Renal pelvis (tissue), 4 donors: ENCODE results near the gene IMMP2L. TPM values are rescaled to one million over a fixed set of nuclear protein-coding genes. Genes with fewer than 3 reads are reported as not detected.
"Not testable (repeated sequence)": the region's sequence is repeated elsewhere in the genome, so short reads cannot be mapped to it uniquely, and the experiment has no call there.

Source experiments
- DNase-seq: peaks from one replicate; pipeline ENCODE4 v3.0.0-alpha.2; 2013
- polyA plus RNA-seq, 3 donors: library from polyadenylated mRNA; unstranded; fragments of 120-200 nt; gene quantifications; one replicate each; pipeline ENCODE4 v1.2.1, GENCODE V29; 2013; ENCODE audit not compliant: insufficient read length in 3 of 3

IMMP2L gene
- polyA plus RNA-seq, 3 donors, result 42.8 to 50.0 (median 43.2) TPM

DNA sequence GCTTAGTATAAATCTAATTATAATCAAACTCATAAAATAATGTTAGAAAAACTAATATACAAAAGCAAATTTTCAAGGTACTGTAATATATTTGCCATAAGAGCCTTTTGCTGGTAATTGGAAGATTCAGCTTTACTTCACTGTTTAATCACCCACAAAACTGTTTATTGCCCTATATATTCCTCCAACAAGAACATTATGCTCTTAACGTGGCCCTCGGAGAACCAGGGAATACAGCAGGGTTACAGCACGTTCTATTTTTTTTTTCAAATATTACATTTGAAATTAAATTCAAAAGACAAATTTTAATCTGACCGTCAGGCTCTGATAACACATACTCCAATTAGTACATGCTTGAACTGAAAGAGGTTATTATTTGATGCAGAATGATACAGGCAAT, 807.6 kb downstream of the IMMP2L start:
- no peak for DNase-seq

DNA sequence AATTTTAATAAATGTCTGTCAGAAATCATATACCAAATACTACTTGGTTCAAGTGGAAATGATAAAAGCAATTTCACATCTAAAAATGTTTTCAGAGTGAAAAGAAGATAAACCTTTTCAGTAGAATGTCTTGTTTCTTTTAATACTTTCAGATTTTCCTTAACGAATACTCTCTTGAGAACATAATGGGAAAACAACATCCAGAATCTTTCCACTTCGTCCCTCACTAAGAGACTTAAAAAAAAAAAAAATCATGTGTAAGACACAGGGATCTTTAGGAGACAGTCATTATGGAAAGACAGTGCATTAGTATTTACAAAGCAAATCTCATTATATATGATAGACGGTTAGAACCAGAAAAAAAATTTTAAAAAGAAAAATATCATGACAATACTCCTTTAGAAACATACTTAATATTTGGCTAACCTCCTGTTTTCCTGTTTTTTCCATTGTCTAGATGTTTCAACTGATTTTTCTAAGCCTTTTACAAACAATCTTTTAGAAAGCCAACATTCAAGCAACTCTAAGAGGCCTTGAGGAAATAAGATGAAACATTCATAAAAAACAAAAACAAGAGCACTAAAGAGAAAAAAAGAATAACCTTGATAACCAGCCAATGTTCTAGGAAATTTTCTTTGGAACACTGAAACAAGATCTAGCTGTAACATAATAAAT, 811.2 kb downstream of the IMMP2L start:
- no peak for DNase-seq

GRCh38 chr7:110733221-110733620, 829.1 kb downstream of the IMMP2L start:
- no peak for DNase-seq

- DNase-seq, result no peak
Measured at GRCh38 chr7:110724811-110725210, 837.5 kb downstream of the IMMP2L start.

- DNase-seq, result no peak
Measured at GRCh38 chr7:110721395-110721794, 840.9 kb downstream of the IMMP2L start.

DNA sequence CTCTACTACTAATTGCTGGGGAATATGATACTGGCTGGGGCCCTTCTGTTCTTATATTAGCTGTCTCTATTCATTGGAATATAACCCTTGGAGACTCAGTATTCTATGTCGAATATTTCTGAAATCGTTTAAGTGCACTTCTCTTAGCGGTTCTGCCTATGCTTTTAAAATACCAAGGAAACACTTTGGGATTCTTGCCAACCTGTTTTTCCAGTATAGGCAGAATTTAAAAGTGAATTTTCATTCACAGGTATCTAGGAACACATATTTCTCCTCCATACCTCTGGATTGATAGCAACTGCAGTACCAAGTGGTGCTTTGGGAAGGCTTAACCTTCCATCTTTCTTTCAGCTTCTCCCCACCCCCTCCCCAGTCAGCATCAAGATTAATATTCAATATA, 841.7 kb downstream of the IMMP2L start:
- no peak for DNase-seq

GRCh38 chr7:110719741-110720140, 842.6 kb downstream of the IMMP2L start:
- DNase-seq, result no peak

DNA sequence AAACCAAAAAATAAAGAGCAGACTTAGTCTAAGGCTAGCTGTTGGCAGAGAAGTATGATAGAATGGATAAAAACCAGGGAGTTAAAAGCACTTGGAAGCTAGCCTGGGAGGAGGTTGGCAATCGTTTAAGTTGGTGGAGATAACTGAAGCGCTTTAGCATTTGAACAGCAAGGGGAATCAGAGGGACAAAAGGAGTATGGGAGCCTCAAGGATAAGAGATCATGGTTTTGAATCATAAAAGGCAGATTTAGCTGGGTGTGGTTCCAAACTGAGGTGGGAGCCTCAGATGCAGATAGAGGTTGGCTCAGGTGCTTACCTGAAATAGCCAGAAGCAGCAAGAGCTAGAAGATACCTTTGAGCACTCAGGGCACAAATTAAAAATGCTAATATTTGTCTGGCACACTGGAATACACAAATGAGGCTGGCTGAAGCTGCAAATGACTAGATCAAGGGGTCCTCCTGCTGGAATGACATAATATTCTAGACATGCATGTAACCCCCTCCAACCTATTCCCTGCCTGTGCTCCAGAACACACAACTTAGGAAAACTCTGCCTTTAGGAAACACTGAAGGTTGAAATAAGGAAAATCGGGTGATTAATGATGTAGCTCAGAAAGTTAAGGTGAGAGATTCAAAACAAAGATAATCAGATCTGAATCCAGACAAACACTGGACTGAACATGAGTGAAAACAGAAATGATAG, 843.6 kb downstream of the IMMP2L start:
- DNase-seq, result no peak

- DNase-seq, result no peak
Measured at GRCh38 chr7:110704225-110704624, 858.1 kb downstream of the IMMP2L start.

DNA sequence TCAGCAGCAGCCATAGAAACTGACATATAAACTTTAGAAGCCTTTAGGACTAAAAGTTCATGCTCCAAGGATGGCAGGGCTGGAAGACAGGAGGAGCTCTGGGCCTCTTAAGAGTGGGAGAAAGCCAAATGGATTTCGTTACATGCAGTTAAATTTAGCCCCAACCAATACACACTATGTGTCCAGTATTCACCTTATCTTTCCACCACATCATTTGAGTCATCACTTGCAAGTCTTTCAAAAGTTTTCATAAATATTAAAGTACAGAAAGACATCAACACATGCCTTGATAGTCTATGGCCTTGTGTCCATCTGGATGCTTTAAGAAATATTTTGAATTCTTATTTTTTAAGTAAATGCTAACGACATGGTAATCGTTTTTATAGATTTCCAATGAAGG, 863.7 kb downstream of the IMMP2L start:
- DNase-seq, result no peak

GRCh38 chr7:110693344-110693743, 868.9 kb downstream of the IMMP2L start:
- no peak for DNase-seq

DNA sequence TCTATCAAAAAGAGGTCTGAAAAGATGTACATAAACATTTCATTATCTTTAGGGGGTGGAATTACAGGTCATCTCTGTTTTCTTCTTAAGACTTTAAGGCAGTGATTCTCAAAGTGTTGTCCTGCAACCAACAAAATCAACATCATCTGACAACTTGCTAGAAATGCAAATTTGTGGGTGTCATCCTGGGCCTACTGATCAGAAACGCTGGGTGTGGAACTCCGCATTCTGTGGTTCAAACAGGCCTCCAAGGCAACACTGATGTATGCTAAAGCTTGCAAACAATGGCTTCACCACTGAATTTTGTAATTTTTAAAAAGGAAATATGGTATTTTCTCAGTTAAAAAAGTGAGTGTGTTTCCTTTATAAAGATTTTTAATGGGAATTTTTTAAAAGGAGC, 873.4 kb downstream of the IMMP2L start:
- DNase-seq, result no peak

- no peak for DNase-seq
Measured at GRCh38 chr7:110685899-110686298, 876.4 kb downstream of the IMMP2L start.

DNA sequence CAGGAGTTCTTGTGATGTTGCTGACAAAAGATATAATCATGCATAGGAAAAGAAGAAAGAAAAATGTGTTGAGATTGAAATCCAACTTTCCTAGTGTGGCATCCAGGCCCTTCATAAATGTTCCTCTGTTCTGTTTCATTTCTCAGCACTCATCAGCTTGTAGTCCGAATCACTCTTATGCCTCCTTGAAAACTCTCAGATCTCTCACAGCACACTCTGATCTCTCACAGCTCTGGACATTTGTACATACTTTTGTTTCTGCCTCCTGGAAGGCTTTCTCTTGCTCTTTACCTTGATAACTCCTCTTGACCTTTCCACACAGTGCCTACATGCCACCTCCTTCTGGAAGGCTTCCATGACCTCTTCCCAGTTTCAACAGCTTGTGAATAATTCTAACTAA, 880.4 kb downstream of the IMMP2L start:
- no peak for DNase-seq

DNA sequence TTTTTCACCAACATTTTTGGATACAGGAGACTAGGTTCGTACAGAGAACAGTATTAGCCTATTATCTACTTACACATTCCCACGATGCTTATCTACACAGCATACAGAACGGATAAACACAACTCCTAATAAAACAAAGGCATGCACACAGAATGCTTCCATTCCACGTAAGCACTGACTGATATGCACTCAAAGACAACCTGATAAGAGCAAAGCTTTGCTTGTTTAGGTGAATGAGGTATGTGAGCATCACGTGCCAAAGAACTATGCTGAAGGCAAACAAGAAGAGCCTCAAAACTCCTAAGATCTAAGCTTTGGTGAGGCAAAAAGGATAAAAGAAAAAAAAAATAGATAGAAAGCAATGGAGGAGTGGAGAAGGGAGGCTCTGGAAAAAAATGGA, 884.9 kb downstream of the IMMP2L start:
- no peak for DNase-seq

- no peak for DNase-seq
Measured at GRCh38 chr7:110676785-110677184, 885.5 kb downstream of the IMMP2L start.

DNA sequence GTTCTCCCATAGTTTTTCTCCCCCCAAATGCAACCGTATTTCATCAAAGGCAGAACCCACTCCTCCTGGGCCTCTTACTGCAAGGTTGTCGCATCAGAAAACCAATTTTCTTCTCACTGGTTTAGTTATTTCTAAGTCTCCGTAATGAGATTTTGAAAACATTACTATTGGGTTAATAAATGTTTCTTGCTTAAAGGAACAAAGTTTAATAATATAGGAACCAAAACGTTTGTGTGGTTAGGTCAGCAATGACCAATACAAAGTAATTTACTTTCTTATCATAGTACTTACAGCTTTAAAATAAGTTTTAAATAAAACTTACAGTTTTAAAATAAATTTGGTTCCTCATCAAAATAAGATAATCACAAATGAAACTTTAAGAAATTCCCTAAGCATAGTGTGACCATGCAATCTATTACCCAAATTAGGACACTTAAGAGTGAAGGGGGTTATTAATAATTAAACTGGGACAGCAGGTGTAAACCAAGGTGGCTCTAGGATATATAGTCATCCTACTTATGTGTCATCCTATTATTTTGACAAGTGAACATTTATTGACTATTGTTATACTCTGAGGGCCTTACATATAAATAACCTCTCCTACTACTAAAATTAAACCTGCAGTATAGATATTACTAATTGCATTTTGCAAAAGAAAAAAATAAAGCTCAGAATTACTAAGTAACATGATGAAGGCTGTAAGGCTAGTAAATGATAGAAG, 886.7 kb downstream of the IMMP2L start:
- no peak for DNase-seq

DNA sequence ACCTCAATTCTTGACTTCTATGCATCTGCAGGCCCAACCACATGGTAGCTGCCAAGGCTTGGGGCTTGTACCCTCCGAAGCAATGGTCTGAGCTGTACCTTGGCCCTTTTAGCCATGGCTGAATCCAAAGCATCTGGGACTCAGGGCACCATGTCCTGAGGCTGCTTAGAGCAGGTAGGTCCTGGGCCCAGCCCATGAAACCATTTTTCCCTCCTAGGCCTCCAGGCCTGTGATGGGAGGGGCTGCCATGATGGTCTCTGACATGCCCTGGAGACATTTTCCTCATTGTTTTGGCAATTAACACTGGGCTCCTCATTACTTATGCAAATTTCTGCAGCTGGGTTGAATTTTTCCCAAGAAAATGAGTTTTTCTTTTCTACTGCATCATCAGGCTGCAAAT, 889.1 kb downstream of the IMMP2L start:
- DNase-seq, result no peak

- DNase-seq, result no peak
Measured at GRCh38 chr7:110669410-110669809, 892.9 kb downstream of the IMMP2L start.

GRCh38 chr7:110664803-110665202, 897.5 kb downstream of the IMMP2L start:
- no peak for DNase-seq

DNA sequence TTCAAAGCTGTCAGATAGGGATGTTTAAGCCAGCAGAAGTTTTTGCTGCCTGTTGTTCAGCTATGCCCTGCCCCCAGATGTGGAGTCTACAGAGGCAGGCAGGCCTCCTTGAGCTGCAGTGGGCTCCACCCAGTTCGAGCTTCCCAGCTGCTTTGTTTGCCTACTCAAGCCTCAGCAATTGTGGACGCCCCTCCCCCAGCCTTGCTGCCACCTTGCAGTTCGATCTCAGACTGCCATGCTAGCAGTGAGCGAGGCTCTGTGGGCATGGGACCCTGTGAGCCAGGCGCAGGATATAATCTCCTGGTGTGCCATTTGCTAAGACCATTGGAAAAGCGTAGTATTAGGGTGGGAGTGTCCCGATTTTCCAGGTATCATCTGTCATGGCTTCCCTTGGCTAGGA, 901.7 kb downstream of the IMMP2L start:
- not testable (repeated sequence) for DNase-seq

GRCh38 chr7:110650328-110650727, 912.0 kb downstream of the IMMP2L start:
- no peak for DNase-seq

GRCh38 chr7:110647266-110647665, 915.0 kb downstream of the IMMP2L start:
- DNase-seq, result no peak
